Uterus (tissue), 4 donors: ENCODE results near the gene PSMC2. TPM values are rescaled to one million over a fixed set of nuclear protein-coding genes. Genes with fewer than 3 reads are reported as not detected.

Experiments
- DNase-seq, 2 donors: peaks; one replicate each; pipeline ENCODE4 v3.0.0-alpha.2; 2019 to 2020
- H3K27ac ChIP-seq, 2 donors: fragments of 200-600 bp; sonication (generic); 1 replicate in 1 of 2; 2 replicates in 1 of 2; pipeline ENCODE4 v1.5.1; 2016 to 2018
- H3K27me3 ChIP-seq, 2 donors: fragments of 200-600 bp; sonication (generic); one replicate each; pipeline ENCODE4 v1.5.1; 2018 to 2019; ENCODE audit warnings: control low read depth in 1 of 2
- H3K36me3 ChIP-seq, 2 donors: fragments of 200-600 bp; sonication (generic); one replicate each; pipeline ENCODE4 v1.5.1; 2019; ENCODE audit warnings: control low read depth in 1 of 2
- H3K4me1 ChIP-seq, 2 donors: fragments of 200-600 bp; sonication (generic); one replicate each; pipeline ENCODE4 v1.5.1; 2018 to 2019; ENCODE audit warnings: control low read depth in 1 of 2
- H3K4me3 ChIP-seq, 2 donors: fragments of 200-600 bp; sonication (generic); 1 replicate in 1 of 2; 2 replicates in 1 of 2; pipeline ENCODE4 v1.5.1; 2018 to 2019; ENCODE audit warnings: mild to moderate bottlenecking in 1 of 2
- H3K9me3 ChIP-seq, 2 donors: fragments of 200-600 bp; sonication (generic); one replicate each; pipeline ENCODE4 v1.5.1; 2019; ENCODE audit warnings: control low read depth in 1 of 2
- CTCF ChIP-seq, 4 experiments: fragments of 200-600 bp in 2 of 4; fragments of 450-650 bp in 2 of 4; sonication (generic) in 2 of 4; IDR thresholded peaks; one replicate each; pipeline ENCODE4 v1.5.1; 2016 to 2019; ENCODE audit warnings: antibody characterized with exemption in 4 of 4, mild to moderate bottlenecking in 2 of 4, moderate library complexity in 1 of 4
- POLR2A ChIP-seq, 2 donors: fragments of 450-650 bp; IDR thresholded peaks; one replicate each; pipeline ENCODE4 v1.6.1; 2016; ENCODE audit warnings: antibody characterized with exemption in 2 of 2, mild to moderate bottlenecking in 1 of 2, moderate library complexity in 1 of 2
- intact Hi-C: fragments of 100-400 bp; cut with DNase I; formaldehyde crosslinking; loops from one replicate; pipeline ENCODE4 v1.15.1; 2023; ENCODE audit warnings: low total_unique reads
- total RNA-seq, 4 donors: library from RNA; depleted of rRNA in 3 of 4; stranded (reverse); fragments of >200 nt in 3 of 4; gene quantifications; one replicate each; pipeline versions ENCODE4 v1.1.0 to v1.2.4, GENCODE V29; 2014 to 2023
- donor health status: DM: yes; HTN: yes; CAD: no.

Gene PSMC2
- total RNA-seq, 4 donors from 2014 or later = 30.0 to 128 (median 79.8) TPM

GRCh38 chr7:103381280-103382031 lies 34.0 kb downstream of the PSMC2 start:
- intact Hi-C loops = no loop called here
- no peaks in the 10 kb centered on the region for H3K9me3 ChIP-seq
- TF ChIP-seq POLR2A (IDR thresholded peaks at IDR 0.05) = no peak
- no peak for TF ChIP-seq CTCF (IDR thresholded peaks at IDR 0.05)
- H3K36me3 ChIP-seq = no peaks in the 10 kb centered on the region
- DNase-seq = no peak
- H3K4me3 ChIP-seq = no peak overlapping the region
- H3K4me1 ChIP-seq = no peaks in the 10 kb centered on the region
- no peak overlapping the region for H3K27ac ChIP-seq
- peaks cover 0 to 4% of the 10 kb centered on the region in 2 donors for H3K27me3 ChIP-seq

- DNase-seq = no peak
- H3K4me3 ChIP-seq = no peak overlapping the region
- H3K27ac ChIP-seq = no peak overlapping the region
- H3K36me3 ChIP-seq = no peaks in the 10 kb centered on the region
- intact Hi-C loops = no loop called here
- no peak for TF ChIP-seq POLR2A (IDR thresholded peaks at IDR 0.05)
- no peaks in the 10 kb centered on the region for H3K4me1 ChIP-seq
- H3K27me3 ChIP-seq = no peaks in the 10 kb centered on the region
- no peaks in the 10 kb centered on the region for H3K9me3 ChIP-seq
These were observed 34.6 kb downstream of the PSMC2 start for GRCh38 chr7:103382032-103382402.

- Histone ChIP-seq H3K4me1 (no peaks in the 10 kb centered on the region), H3K27me3 (no peaks in the 10 kb centered on the region), H3K27ac (no peak overlapping the region), H3K36me3 (no peaks in the 10 kb centered on the region), H3K9me3 (no peaks in the 10 kb centered on the region), H3K4me3 (no peak overlapping the region)
- no peak for DNase-seq
- no peak for TF ChIP-seq POLR2A (IDR thresholded peaks at IDR 0.05)
- no peak for TF ChIP-seq CTCF (IDR thresholded peaks at IDR 0.05)
- intact Hi-C loops = no loop called here
These were observed 39.8 kb downstream of the PSMC2 start for GRCh38 chr7:103387242-103387641.

- Histone ChIP-seq H3K36me3 (no peaks in the 10 kb centered on the region), H3K9me3 (no peaks in the 10 kb centered on the region), H3K27me3 (no peaks in the 10 kb centered on the region), H3K4me1 (no peaks in the 10 kb centered on the region), H3K4me3 (no peak overlapping the region), H3K27ac (no peak overlapping the region)
- DNase-seq = no peak
- TF ChIP-seq POLR2A (IDR thresholded peaks at IDR 0.05) (no peak), CTCF (IDR thresholded peaks at IDR 0.05) (no peak)
- intact Hi-C loops = no loop called here
These were observed 41.2 kb downstream of the PSMC2 start for GRCh38 chr7:103388469-103389140.

GRCh38 chr7:103389263-103389662 lies 41.8 kb downstream of the PSMC2 start:
- Histone ChIP-seq H3K4me1 (no peaks in the 10 kb centered on the region), H3K27me3 (no peaks in the 10 kb centered on the region), H3K36me3 (no peaks in the 10 kb centered on the region), H3K27ac (no peak overlapping the region), H3K4me3 (no peak overlapping the region), H3K9me3 (no peaks in the 10 kb centered on the region)
- DNase-seq = no peak
- TF ChIP-seq POLR2A (IDR thresholded peaks at IDR 0.05) (no peak), CTCF (IDR thresholded peaks at IDR 0.05) (no peak)
- intact Hi-C loops = no loop called here
